COLO668 (cell line): ENCODE results near the gene TTC33.
"Not testable (repeated sequence)": the region's sequence is repeated elsewhere in the genome, so short reads cannot be mapped to it uniquely, and the experiment has no call there.

Experiments used
- DNase-seq: peaks from one replicate; lab custom pipeline; 2025; ENCODE audit not compliant: unreplicated experiment; lab: John Stamatoyannopoulos, UW

The TTC33 gene

DNA sequence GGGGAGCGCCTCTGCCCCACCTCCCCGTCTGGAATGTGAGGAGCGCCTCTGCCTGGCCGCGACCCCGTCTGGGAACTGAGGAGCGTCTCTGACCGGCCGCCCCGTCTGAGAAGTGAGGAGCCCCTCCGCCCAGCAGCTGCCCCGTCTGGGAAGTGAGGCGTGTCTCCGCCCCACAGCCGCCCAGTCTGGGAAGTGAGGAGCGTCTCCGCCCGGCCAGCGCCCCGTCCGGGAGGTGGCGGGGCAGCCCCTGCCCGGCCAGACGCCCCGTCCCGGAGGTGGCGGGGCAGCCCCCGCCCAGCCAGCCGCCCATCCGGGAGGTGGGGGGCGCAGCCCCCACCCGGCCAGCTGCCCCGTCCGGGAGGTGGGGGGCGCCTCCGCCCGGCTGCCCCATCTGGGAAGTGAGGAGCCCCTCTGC lies 33.3 kb downstream of the TTC33 start:
- not testable (repeated sequence) for DNase-seq

DNA sequence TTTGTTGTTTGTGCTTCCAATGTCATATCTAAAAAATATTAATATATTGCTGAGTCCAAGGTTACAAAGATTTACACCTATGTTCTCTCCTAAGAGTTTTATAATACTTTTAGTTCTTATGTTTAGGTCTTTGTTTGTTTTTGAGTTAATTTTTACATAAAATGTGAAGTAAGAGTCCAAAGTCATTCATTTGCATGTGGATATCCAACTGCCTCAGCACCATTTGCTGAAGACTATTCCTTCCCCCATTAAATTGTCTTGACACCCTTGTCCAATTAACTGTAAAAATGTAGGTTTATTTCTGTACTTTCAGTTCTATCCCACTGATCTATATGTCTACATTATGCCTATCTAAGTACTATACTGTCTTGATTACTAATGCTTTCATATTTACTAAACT lies 35.7 kb downstream of the TTC33 start:
- no peak for DNase-seq

DNA sequence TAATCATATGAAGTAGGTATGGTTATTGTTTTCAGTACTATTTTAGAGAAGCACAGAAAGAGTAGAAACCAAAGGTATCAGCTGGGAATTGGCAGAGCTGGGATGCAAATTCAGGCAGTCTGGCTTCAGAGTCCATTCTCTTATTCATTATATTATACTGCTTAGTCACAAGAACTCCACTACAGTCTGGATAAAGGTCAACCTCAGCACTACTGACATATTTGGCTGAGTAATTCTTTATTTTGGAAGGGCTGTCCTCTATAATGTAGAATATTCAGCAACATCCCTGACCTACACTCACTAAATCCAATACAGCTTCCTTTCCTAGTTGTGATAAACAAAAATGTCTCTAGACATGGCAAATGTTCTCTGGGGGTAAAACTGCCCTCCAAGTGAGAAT lies 38.5 kb downstream of the TTC33 start:
- no peak for DNase-seq

DNA sequence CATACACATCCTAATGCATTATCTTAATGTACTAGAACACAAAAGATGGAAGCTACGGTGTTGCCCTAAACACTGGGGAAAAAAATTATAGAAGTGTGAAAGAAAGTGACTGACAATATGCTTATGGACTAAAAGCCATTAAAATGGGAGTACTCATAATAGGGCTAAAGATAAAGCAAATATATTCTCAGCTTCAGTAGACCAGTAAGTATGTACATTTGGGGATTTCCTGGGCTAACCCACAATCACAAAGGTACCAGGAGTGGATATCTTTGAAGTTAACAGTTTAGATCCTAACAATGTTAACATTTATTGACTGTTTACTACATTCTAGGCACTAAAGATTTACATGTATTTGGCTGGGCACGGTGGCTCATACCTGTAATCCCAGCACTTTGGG lies 39.2 kb downstream of the TTC33 start:
- no peak for DNase-seq

GRCh38 chr5:40716000-40716399 lies 39.8 kb downstream of the TTC33 start:
- DNase-seq = no peak

DNA sequence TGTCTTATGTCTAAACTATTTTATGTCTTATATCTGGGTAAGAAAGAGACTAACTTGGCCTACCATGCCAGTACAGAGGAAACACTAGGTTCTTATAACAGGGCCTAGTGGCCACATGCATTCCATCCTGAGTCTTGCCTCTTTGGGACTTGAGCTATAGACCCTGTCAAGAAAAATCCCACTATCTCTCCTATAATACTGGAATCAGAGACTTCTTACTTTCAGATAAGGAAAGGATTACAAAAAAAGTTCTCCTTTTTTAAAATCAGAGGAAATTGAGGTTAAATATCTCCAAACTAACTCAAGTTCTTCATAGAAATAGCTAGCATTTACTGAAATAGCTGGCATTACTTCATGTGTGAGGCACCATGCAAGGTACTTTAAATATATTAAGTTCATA lies 41.8 kb downstream of the TTC33 start:
- DNase-seq = no peak

GRCh38 chr5:40710575-40710974 lies 45.2 kb downstream of the TTC33 start:
- not testable (repeated sequence) for DNase-seq

GRCh38 chr5:40705484-40705883 lies 50.3 kb downstream of the TTC33 start:
- not testable (repeated sequence) for DNase-seq

DNA sequence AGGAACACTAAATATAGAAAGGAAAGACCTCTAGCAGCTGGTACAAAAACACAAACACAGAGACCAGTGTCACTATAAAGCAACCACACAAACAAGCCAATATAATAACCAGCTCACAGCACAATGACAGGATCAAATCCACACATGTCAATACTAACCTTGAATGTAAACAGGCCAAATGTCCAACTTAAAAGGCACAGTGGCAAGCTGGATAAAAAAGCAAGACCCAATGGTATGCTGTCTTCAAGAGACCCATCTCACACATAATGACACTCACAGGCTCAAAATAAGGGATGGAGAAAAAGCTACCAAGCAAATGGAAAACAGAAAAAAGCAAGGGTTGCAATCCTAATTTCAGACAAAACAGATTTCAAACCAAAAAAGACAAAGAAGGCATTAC lies 53.7 kb downstream of the TTC33 start:
- not testable (repeated sequence) for DNase-seq

GRCh38 chr5:40700116-40700782 lies 55.5 kb downstream of the TTC33 start:
- no peak for DNase-seq

DNA sequence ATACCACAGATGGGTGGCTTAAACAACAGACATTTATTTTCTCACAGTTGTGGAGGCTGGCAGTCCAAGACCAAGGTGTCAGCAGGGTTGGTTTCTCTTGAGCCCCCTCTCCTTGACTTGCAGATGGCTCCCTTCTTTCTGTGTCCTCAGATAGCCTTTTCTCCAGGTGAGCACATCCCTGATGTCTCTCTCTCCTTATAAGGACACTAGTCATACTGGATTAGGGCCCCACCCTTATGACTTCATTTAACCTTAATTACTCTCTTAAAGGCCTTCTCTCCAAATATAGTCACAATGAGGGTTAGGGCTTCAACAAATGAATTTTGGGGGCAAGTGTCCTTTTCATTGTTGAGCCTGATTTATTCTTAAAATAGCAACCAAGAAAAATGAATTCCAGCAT lies 61.3 kb downstream of the TTC33 start:
- DNase-seq = no peak

DNA sequence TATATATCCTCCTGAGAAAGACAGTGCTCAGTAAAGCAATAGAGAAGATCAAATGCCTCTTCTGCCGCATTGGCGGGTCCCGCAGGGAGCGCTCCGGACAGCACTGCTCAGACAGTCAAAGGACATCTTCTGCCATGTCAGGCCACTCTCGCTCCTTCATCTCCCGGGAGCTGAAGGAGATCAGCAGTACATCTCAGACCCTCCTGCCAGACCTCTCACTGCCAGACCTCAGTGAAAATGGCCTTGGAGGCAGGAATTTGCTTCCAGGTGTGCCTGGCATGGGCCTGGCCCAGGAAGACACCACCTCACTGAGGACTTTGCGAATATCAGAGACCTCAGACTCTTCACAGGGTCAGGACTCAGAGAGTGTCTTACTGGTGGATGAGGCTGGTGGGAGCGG lies 63.9 kb downstream of the TTC33 start:
- DNase-seq = no peak

- no peak for DNase-seq
These were observed 65.5 kb downstream of the TTC33 start for GRCh38 chr5:40690267-40690666.

DNA sequence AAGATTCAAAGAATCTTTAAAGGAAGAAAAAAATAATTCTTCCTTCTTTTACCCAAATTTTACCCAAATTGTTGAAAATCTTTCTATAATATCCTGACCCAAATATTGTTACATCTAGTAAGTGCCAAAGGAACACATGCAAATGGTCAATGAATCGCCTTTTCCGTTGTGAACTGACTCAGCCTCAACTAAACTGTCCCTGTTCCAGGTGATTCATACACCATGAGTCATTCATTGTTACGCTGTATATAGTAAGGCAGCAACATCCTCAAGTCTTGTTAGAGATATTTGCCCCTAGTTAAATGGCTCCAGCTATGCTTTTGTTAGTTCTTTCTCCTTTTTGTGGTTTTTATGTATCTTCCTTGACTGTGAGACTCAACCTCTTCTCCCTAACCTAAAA lies 66.3 kb downstream of the TTC33 start:
- no peak for DNase-seq

- DNase-seq = no peak
These were observed 66.8 kb downstream of the TTC33 start for GRCh38 chr5:40688996-40689395.

DNA sequence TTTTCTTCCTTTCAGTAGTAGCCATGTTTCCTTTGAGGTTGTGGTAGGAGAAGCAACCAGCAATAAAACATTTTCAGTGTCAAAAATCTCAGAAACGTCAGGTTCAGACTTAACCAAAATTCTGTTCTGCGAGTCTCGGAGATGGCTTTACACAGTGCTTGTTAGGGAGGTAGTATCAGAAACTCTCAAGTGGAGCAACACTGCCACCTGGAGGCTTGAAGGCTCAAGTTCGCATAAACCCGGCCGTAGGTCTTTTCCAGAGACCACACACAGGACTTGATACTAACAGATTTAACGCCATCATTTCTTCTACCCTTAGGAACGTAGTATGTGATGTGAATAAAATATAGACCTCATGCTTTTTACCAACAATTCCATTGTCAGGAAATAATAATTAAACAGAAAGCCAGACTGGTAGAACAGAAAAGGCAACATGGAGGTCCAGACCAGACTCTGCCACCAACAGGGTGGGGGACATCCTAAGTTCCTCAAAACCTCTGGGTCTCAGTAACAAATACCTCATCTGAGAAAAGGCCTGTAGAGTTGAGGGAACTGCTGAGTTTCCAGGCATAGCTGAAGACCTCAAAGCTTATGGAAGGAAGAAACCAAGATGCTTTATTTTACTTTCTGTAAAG lies 67.5 kb downstream of the TTC33 start:
- peak; percentile 81 for DNase-seq

- DNase-seq = no peak
These were observed 68.4 kb downstream of the TTC33 start for GRCh38 chr5:40687321-40687720.

DNA sequence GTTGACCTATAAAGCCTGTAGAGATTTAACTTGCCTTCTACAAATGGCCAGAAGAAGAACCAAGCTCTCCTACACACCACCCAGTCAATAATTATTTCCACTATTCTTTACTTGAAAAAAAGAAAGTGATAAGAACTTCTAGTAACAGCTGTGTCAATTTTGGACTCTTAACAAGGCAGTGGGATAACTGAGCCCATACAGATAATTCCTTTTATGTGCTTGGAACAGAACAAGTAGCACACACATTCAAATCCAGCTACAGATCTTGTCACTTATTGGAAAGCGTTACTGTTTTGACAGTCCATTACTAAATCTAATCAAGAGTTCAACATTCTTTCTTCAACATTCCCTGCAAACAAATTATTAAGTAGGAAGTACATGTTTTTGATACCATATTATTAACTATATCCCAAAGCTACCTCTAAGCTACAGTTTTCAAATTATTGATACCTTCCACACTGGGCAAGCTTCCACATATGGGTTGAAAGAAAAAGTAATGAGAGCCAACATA lies 69.7 kb downstream of the TTC33 start:
- no peak for DNase-seq

- DNase-seq = no peak
These were observed 70.6 kb downstream of the TTC33 start for GRCh38 chr5:40685193-40685592.

DNA sequence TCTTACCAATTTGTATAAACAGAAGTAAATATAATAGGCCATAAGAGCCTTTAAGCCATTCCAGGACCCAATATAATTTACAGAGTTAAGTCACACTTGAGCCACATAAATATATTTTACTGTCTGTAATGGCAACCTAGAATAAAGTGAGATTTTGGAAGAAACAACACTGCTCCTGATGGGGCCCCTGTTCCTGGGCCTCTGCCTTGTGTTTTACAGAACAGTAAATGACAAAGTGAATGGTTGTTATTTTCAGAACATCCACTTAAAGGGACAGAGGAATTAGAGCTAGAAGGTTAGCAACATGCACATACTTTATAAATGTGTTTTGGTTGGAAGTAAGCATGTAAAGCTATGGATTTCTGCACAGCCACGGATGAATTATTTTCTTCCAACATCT lies 72.5 kb downstream of the TTC33 start:
- DNase-seq = no peak

GRCh38 chr5:40682154-40683017 lies 73.4 kb downstream of the TTC33 start:
- DNase-seq = no peak
